GM23338 (cell line): Measurements from ENCODE around the gene FAM13B. TPM values are rescaled to one million over a fixed set of nuclear protein-coding genes. Genes with fewer than 3 reads are reported as not detected.

Experiments used
- ATAC-seq: fragments of 200-7000 bp; cut with Tn5 transposase; 3 replicates; pipeline ENCODE4 v1.9.1; 2020
- DNase-seq: peaks from one replicate; pipeline ENCODE4 v3.0.0-alpha.2; 2015; ENCODE audit warnings: low spot score
- H2AFZ ChIP-seq: fragments of 200-600 bp; sonication (generic); 2 replicates; pipeline ENCODE4 v1.8.0; 2016; ENCODE audit warnings: antibody characterized with exemption, mild to moderate bottlenecking, moderate library complexity
- H3F3A ChIP-seq: fragments of 200-600 bp; sonication (generic); replicated peaks from 2 replicates; pipeline ENCODE4 v1.8.0; 2017; ENCODE audit warnings: antibody characterized with exemption, mixed run types, low read depth
- H3K27ac ChIP-seq: fragments of 200-600 bp; sonication (generic); 2 replicates; pipeline ENCODE4 v1.6.1; 2016; ENCODE audit warnings: low read depth
- H3K27me3 ChIP-seq: fragments of 200-600 bp; sonication (generic); 2 replicates; pipeline ENCODE4 v1.8.0; 2016; ENCODE audit warnings: mild to moderate bottlenecking, mixed run types, moderate library complexity; ENCODE audit not compliant: insufficient read depth
- H3K36me3 ChIP-seq: fragments of 200-600 bp; sonication (generic); 2 replicates; pipeline ENCODE4 v1.8.0; 2016; ENCODE audit warnings: mild to moderate bottlenecking; ENCODE audit not compliant: insufficient read depth
- H3K4me1 ChIP-seq: fragments of 200-600 bp; sonication (generic); 2 replicates; pipeline ENCODE4 v1.8.0; 2016; ENCODE audit warnings: mild to moderate bottlenecking, moderate library complexity; ENCODE audit not compliant: insufficient read depth
- H3K4me2 ChIP-seq: fragments of 200-600 bp; sonication (generic); 2 replicates; pipeline ENCODE4 v1.7.1; 2017; ENCODE audit warnings: mixed run types
- H3K4me3 ChIP-seq: fragments of 200-600 bp; sonication (generic); 2 replicates; pipeline ENCODE4 v1.6.1; 2016; ENCODE audit warnings: mixed run types
- H3K79me2 ChIP-seq: fragments of 200-600 bp; sonication (generic); replicated peaks from 2 replicates; pipeline ENCODE4 v1.8.0; 2017; ENCODE audit warnings: mild to moderate bottlenecking; ENCODE audit not compliant: insufficient read depth
- H3K9me2 ChIP-seq: fragments of 200-600 bp; sonication (generic); 2 replicates; pipeline ENCODE4 v1.8.0; 2017; ENCODE audit not compliant: insufficient read depth
- H4K20me1 ChIP-seq: fragments of 200-600 bp; sonication (generic); replicated peaks from 2 replicates; pipeline ENCODE4 v1.8.0; 2017; ENCODE audit warnings: mild to moderate bottlenecking; ENCODE audit not compliant: insufficient read depth
- H3K27ac Mint-ChIP-seq: 2 replicates; pipeline ENCODE4 v1.8.0; 2020; ENCODE audit warnings: inconsistent platforms, mild to moderate bottlenecking, moderate library complexity, mixed read lengths
- H3K27me3 Mint-ChIP-seq: 3 replicates; pipeline ENCODE4 v1.8.0; 2022; ENCODE audit warnings: low read depth, mild to moderate bottlenecking, moderate library complexity, mixed read lengths, inconsistent platforms; ENCODE audit not compliant: insufficient read depth, poor library complexity
- H3K36me3 Mint-ChIP-seq: 3 replicates; pipeline ENCODE4 v1.8.0; 2021; ENCODE audit warnings: low read depth, mild to moderate bottlenecking, inconsistent platforms, moderate library complexity, mixed read lengths
- H3K4me1 Mint-ChIP-seq: 3 replicates; pipeline ENCODE4 v1.8.0; 2020; ENCODE audit warnings: mild to moderate bottlenecking, inconsistent platforms, mixed read lengths
- H3K4me3 Mint-ChIP-seq: 3 replicates; pipeline ENCODE4 v1.8.0; 2021; ENCODE audit warnings: moderate library complexity, mild to moderate bottlenecking, inconsistent platforms, mixed read lengths
- H3K9me3 Mint-ChIP-seq: 3 replicates; pipeline ENCODE4 v1.8.0; 2020; ENCODE audit warnings: moderate library complexity, mild to moderate bottlenecking, inconsistent platforms, mixed read lengths
- CREB1 ChIP-seq: fragments of 250-450 bp; sonication (Bioruptor Pico); IDR thresholded peaks from 2 replicates; pipeline ENCODE4 v1.5.0; 2020; ENCODE audit warnings: low read depth, mild to moderate bottlenecking, moderate library complexity
- CTCF ChIP-seq, 2 experiments: fragments of 200-600 bp in 1 of 2; sonication (generic) in 1 of 2; conservative IDR thresholded peaks; 2 replicates each; pipeline versions ENCODE4 v1.5.1 to v1.6.1; 2016 to 2017; ENCODE audit warnings: antibody characterized with exemption in 2 of 2, low read depth in 2 of 2, mild to moderate bottlenecking in 2 of 2, moderate library complexity in 1 of 2
- ETS1 ChIP-seq: IDR thresholded peaks from 2 replicates; pipeline ENCODE4 v1.6.1; 2016; ENCODE audit warnings: antibody characterized with exemption
- EZH2 ChIP-seq: fragments of 200-600 bp; sonication (generic); IDR thresholded peaks from one replicate; pipeline ENCODE4 v1.8.0; 2017; ENCODE audit warnings: antibody characterized with exemption, mild to moderate bottlenecking, low read depth; ENCODE audit not compliant: unreplicated experiment
- EZH2phosphoT487 ChIP-seq: fragments of 200-600 bp; sonication (generic); IDR thresholded peaks from one replicate; pipeline ENCODE4 v1.8.1; 2018; ENCODE audit warnings: antibody characterized with exemption; ENCODE audit not compliant: unreplicated experiment
- JUNB ChIP-seq: IDR thresholded peaks from one replicate; pipeline ENCODE4 v1.6.1; 2016; ENCODE audit warnings: antibody characterized with exemption; ENCODE audit not compliant: unreplicated experiment
- NANOG ChIP-seq: IDR thresholded peaks from 2 replicates; pipeline ENCODE4 v1.6.1; 2016; ENCODE audit warnings: antibody characterized with exemption, borderline replicate concordance
- POLR2AphosphoS5 ChIP-seq: IDR thresholded peaks from 2 replicates; pipeline ENCODE4 v1.6.1; 2016; ENCODE audit warnings: antibody characterized with exemption, low read depth
- REST ChIP-seq: IDR thresholded peaks from one replicate; pipeline ENCODE4 v1.6.1; 2018; ENCODE audit warnings: antibody characterized with exemption; ENCODE audit not compliant: unreplicated experiment
- STAT1 ChIP-seq: IDR thresholded peaks from one replicate; pipeline ENCODE4 v1.6.1; 2016; ENCODE audit warnings: antibody characterized with exemption; ENCODE audit not compliant: unreplicated experiment
- ZNF114 ChIP-seq: fragments of 250-450 bp; sonication (Bioruptor Pico); IDR thresholded peaks from 2 replicates; pipeline ENCODE4 v1.5.0; 2020; ENCODE audit warnings: mild to moderate bottlenecking, moderate library complexity
- ZNF331 ChIP-seq: fragments of 250-450 bp; sonication (Bioruptor Pico); IDR thresholded peaks from 2 replicates; pipeline ENCODE4 v1.5.0; 2020; ENCODE audit warnings: low read depth, mild to moderate bottlenecking, moderate library complexity
- polyA plus RNA-seq: library from polyadenylated mRNA; unstranded; fragments of >200 nt; fragmentation: Nextera tagmentation; extraction: Ambion mirVana; gene quantifications from 2 replicates; pipeline ENCODE4 v1.2.1, GENCODE V29; 2016
- total RNA-seq: library from RNA; depleted of rRNA; stranded (reverse); fragments of >200 nt; shearing (Covaris generic); gene quantifications from 2 replicates; pipeline ENCODE4 v1.2.3, GENCODE V29; 2014
- TF ChIP-seq, protein P1 (sequence below): fragments of 250-450 bp; sonication (Bioruptor Pico); IDR thresholded peaks from 2 replicates; pipeline ENCODE4 v1.5.0; 2020; ENCODE audit warnings: mild to moderate bottlenecking, moderate library complexity

FAM13B gene
- total and polyA plus RNA-seq, 2 experiments from 2014 or later, result 12.9 to 30.2 TPM

DNA sequence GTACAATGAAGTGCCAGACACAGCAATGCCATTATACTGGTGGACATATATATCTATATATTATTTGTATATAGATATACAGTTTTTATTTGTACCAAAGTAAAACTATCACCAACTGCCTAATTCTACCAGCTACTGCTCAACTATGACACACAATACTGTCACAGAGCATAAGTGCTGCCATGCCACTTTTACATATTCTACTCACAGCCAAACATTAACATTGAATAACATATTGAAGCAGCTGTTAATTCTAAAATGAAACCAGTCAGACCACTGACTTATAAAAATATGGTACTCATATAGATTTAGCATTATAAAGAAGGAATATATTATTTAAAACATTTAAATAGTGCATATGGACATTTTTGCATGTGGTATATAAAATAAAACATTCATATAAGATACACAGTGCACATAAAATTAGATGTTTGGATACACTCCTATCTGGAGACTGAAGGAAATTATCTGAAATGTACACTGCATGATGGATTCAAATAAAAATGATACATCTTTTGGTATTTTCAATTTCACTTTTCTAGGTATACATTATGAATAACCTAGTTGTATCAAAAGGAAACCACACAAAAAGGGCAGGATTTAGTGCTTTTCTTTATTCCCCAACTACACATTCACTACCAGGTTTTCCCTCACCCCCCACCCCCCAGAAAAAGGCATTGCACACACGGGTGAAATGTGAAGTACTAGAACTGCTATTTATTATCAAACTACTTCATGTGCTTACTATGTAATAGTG lies 94.7 kb downstream of the FAM13B start:
- Histone ChIP-seq H3K79me2 (no peaks in the 10 kb centered on the region), H2AFZ (no peak overlapping the region), H3K4me3 (no peak overlapping the region), H3K4me1 (no peaks in the 10 kb centered on the region), H3F3A (no peaks in the 10 kb centered on the region), H3K36me3 (peaks cover 38% of the 10 kb centered on the region), H3K4me2 (no peak overlapping the region), H4K20me1 (peaks cover 6% of the 10 kb centered on the region; the same call in 1 of the 2 replicates), H3K27ac (no peak overlapping the region), H3K27me3 (no peaks in the 10 kb centered on the region), H3K9me2 (no peaks in the 10 kb centered on the region)
- DNase-seq, result no peak
- Mint-ChIP-seq H3K36me3 (peaks cover 47% of the 10 kb centered on the region), H3K4me3 (no peak overlapping the region), H3K27me3 (peaks cover 8% of the 10 kb centered on the region), H3K27ac (no peak overlapping the region), H3K9me3 (no peaks in the 10 kb centered on the region), H3K4me1 (no peaks in the 10 kb centered on the region)
- no peak for TF ChIP-seq EZH2
- no peak for TF ChIP-seq POLR2AphosphoS5
- TF ChIP-seq EZH2phosphoT487, result no peak
- no peak for TF ChIP-seq CREB1 (CRISPR knock-in tag)
- TF ChIP-seq STAT1, result no peak
- TF ChIP-seq NANOG, result no peak
- no peak for TF ChIP-seq ETS1
- no peak for TF ChIP-seq REST
- TF ChIP-seq, protein P1, sequence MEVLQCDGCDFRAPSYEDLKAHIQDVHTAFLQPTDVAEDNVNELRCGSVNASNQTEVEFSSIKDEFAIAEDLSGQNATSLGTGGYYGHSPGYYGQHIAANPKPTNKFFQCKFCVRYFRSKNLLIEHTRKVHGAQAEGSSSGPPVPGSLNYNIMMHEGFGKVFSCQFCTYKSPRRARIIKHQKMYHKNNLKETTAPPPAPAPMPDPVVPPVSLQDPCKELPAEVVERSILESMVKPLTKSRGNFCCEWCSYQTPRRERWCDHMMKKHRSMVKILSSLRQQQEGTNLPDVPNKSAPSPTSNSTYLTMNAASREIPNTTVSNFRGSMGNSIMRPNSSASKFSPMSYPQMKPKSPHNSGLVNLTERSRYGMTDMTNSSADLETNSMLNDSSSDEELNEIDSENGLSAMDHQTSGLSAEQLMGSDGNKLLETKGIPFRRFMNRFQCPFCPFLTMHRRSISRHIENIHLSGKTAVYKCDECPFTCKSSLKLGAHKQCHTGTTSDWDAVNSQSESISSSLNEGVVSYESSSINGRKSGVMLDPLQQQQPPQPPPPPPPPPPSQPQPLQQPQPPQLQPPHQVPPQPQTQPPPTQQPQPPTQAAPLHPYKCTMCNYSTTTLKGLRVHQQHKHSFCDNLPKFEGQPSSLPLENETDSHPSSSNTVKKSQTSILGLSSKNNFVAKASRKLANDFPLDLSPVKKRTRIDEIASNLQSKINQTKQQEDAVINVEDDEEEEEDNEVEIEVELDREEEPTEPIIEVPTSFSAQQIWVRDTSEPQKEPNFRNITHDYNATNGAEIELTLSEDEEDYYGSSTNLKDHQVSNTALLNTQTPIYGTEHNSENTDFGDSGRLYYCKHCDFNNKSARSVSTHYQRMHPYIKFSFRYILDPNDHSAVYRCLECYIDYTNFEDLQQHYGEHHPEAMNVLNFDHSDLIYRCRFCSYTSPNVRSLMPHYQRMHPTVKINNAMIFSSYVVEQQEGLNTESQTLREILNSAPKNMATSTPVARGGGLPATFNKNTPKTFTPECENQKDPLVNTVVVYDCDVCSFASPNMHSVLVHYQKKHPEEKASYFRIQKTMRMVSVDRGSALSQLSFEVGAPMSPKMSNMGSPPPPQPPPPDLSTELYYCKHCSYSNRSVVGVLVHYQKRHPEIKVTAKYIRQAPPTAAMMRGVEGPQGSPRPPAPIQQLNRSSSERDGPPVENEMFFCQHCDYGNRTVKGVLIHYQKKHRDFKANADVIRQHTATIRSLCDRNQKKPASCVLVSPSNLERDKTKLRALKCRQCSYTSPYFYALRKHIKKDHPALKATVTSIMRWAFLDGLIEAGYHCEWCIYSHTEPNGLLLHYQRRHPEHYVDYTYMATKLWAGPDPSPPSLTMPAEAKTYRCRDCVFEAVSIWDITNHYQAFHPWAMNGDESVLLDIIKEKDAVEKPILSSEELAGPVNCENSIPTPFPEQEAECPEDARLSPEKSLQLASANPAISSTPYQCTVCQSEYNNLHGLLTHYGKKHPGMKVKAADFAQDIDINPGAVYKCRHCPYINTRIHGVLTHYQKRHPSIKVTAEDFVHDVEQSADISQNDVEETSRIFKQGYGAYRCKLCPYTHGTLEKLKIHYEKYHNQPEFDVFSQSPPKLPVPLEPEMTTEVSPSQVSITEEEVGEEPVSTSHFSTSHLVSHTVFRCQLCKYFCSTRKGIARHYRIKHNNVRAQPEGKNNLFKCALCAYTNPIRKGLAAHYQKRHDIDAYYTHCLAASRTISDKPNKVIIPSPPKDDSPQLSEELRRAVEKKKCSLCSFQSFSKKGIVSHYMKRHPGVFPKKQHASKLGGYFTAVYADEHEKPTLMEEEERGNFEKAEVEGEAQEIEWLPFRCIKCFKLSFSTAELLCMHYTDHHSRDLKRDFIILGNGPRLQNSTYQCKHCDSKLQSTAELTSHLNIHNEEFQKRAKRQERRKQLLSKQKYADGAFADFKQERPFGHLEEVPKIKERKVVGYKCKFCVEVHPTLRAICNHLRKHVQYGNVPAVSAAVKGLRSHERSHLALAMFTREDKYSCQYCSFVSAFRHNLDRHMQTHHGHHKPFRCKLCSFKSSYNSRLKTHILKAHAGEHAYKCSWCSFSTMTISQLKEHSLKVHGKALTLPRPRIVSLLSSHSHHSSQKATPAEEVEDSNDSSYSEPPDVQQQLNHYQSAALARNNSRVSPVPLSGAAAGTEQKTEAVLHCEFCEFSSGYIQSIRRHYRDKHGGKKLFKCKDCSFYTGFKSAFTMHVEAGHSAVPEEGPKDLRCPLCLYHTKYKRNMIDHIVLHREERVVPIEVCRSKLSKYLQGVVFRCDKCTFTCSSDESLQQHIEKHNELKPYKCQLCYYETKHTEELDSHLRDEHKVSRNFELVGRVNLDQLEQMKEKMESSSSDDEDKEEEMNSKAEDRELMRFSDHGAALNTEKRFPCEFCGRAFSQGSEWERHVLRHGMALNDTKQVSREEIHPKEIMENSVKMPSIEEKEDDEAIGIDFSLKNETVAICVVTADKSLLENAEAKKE (CRISPR knock-in tag), result no peak
- no peak for TF ChIP-seq CTCF (conservative IDR thresholded peaks at IDR 0.05; ENCODE audit: low read depth in 2 of 2)
- no peak for TF ChIP-seq ZNF114
- TF ChIP-seq ZNF331, result no peak
- no peak for TF ChIP-seq JUNB
- no peak for ATAC-seq
